HepG2 (cell line): Measurements from ENCODE around the gene C1orf74. TPM values are rescaled to one million over a fixed set of nuclear protein-coding genes. Genes with fewer than 3 reads are reported as not detected.

Source experiments
- DRAP1 ChIP-seq: IDR thresholded peaks from 2 replicates; pipeline ENCODE4 v1.6.1; 2016; ENCODE audit warnings: missing genetic modification reagents, missing compliant biosample characterization
- FOXK2 ChIP-seq: fragments of 450-650 bp; IDR thresholded peaks from 2 replicates; pipeline ENCODE4 v1.6.1; 2016
- HOMEZ ChIP-seq: IDR thresholded peaks from 2 replicates; pipeline ENCODE4 v1.6.1; 2016; ENCODE audit warnings: low read depth
- IKZF5 ChIP-seq: IDR thresholded peaks from 2 replicates; pipeline ENCODE4 v1.6.1; 2018; ENCODE audit warnings: missing genetic modification reagents, mild to moderate bottlenecking, missing compliant biosample characterization
- KLF16 ChIP-seq, 2 experiments: sonication (generic) in 1 of 2; formaldehyde crosslinking in 1 of 2; IDR thresholded peaks; 2 replicates each; pipeline versions ENCODE4 v1.6.1 to v1.8.0; 2016 to 2023; ENCODE audit warnings: missing genetic modification reagents in 2 of 2, missing compliant biosample characterization in 1 of 2
- REXO4 ChIP-seq: sonication (generic); formaldehyde crosslinking; IDR thresholded peaks from 2 replicates; pipeline ENCODE4 v1.8.0; 2022; ENCODE audit warnings: missing genetic modification reagents, mild to moderate bottlenecking, borderline replicate concordance
- SKIL ChIP-seq: sonication (generic); formaldehyde crosslinking; IDR thresholded peaks from 2 replicates; pipeline ENCODE4 v1.8.0; 2022; ENCODE audit warnings: missing genetic modification reagents, mild to moderate bottlenecking, moderate library complexity, borderline replicate concordance
- ZBTB40 ChIP-seq, 2 experiments: fragments of 450-650 bp in 1 of 2; sonication (generic) in 1 of 2; formaldehyde crosslinking in 1 of 2; IDR thresholded peaks; 2 replicates each; pipeline versions ENCODE4 v1.6.1 to v1.8.0; 2016 to 2022; ENCODE audit warnings: antibody characterized with exemption in 1 of 2, mild to moderate bottlenecking in 1 of 2, missing genetic modification reagents in 1 of 2
- ZNF746 ChIP-seq: sonication (generic); formaldehyde crosslinking; IDR thresholded peaks from 2 replicates; pipeline ENCODE4 v1.8.0; 2022; ENCODE audit warnings: mild to moderate bottlenecking, missing genetic modification reagents
- ZNF766 ChIP-seq: sonication (generic); formaldehyde crosslinking; IDR thresholded peaks from 2 replicates; pipeline ENCODE4 v1.5.0; 2020; ENCODE audit warnings: missing genetic modification reagents, borderline replicate concordance
- ZSCAN20 ChIP-seq: sonication (generic); formaldehyde crosslinking; IDR thresholded peaks from 2 replicates; pipeline ENCODE4 v1.4.0; 2020; ENCODE audit warnings: missing genetic modification reagents, mild to moderate bottlenecking, borderline replicate concordance
- polyA plus RNA-seq, 8 experiments: library from polyadenylated mRNA; depleted of rRNA in 3 of 8; stranded (reverse) in 7 of 8; unstranded in 1 of 8; fragments of >200 nt; fragmentation: Illumina TruSeq in 4 of 8; extraction: Trizol in 4 of 8; gene quantifications; 2 replicates each; pipeline versions ENCODE4 v1.2.1 to v1.2.3, GENCODE V29; 2011 to 2016; ENCODE audit warnings: low read depth in 4 of 8, missing spikeins in 1 of 8, mixed read lengths in 1 of 8; ENCODE audit not compliant: insufficient read depth in 1 of 8
- total RNA-seq, 5 experiments: library from RNA; depleted of rRNA; stranded (reverse); fragments of >200 nt; fragmentation: Illumina TruSeq; extraction: Trizol; gene quantifications; 2 replicates each; pipeline ENCODE4 v1.2.3, GENCODE V29; 2016; ENCODE audit warnings: low read depth in 1 of 5

The C1orf74 gene
- total and polyA plus RNA-seq, 2 of the 13 experiments (the other 11 are each of a cell fraction or from before 2014, with no cell fraction given) = 0.33 to 0.71 TPM

GRCh38 chr1:209784265-209785169, at the start of gene C1orf74 (continued):
- TF ChIP-seq ZBTB40 (IDR thresholded peaks at IDR 0.05) = peak; percentile 45
- TF ChIP-seq ZBTB40 (CRISPR knock-in tag; IDR thresholded peaks at IDR 0.05) = peak; percentile 60; the same call in 1 of the 2 replicates
- TF ChIP-seq ZNF746 (CRISPR knock-in tag) = no peak
- TF ChIP-seq DRAP1 (CRISPR knock-in tag) = peak; percentile 28; the same call in 1 of the 2 replicates
- TF ChIP-seq KLF16 (CRISPR knock-in tag; IDR thresholded peaks at IDR 0.05) = peak in 1 of 2 experiments; percentile 68; a peak in 1 of 4 replicates
- TF ChIP-seq FOXK2 = no peak
- TF ChIP-seq HOMEZ = peak; percentile 45; the same call in 1 of the 2 replicates
- TF ChIP-seq ZNF766 = no peak
- no peak for TF ChIP-seq ZSCAN20 (CRISPR knock-in tag)
- 0 out of 2 replicates have a peak, but pooled peaks have one; percentile 18 for TF ChIP-seq IKZF5 (CRISPR knock-in tag)
- TF ChIP-seq SKIL (CRISPR knock-in tag) = no peak
- no peak for TF ChIP-seq REXO4 (CRISPR knock-in tag)
